Esophagus (tissue), 2 donors: Measurements from ENCODE around the gene SLC2A11. TPM values are rescaled to one million over a fixed set of nuclear protein-coding genes. Genes with fewer than 3 reads are reported as not detected.

ENCODE experiments used
- H3K27ac ChIP-seq, 2 donors: one replicate each; pipeline ENCODE4 v1.5.1; 2013; ENCODE audit warnings: low read depth in 2 of 2, mild to moderate bottlenecking in 2 of 2, inconsistent platforms in 1 of 2, low read length in 1 of 2, moderate library complexity in 1 of 2
- H3K27me3 ChIP-seq, 2 donors: one replicate each; pipeline ENCODE4 v1.6.1; 2013; ENCODE audit warnings: low read length in 2 of 2, control low read depth in 1 of 2, mild to moderate bottlenecking in 1 of 2; ENCODE audit not compliant: insufficient read depth in 2 of 2, control insufficient read depth in 1 of 2
- H3K36me3 ChIP-seq, 2 donors: one replicate each; pipeline ENCODE4 v1.6.1; 2013; ENCODE audit warnings: low read length in 1 of 2; ENCODE audit not compliant: control insufficient read depth in 2 of 2, insufficient read depth in 2 of 2
- H3K4me1 ChIP-seq, 2 donors: one replicate each; pipeline ENCODE4 v1.6.1; 2013; ENCODE audit warnings: low read length in 1 of 2; ENCODE audit not compliant: control insufficient read depth in 2 of 2, insufficient read depth in 2 of 2
- H3K4me3 ChIP-seq, 2 donors: one replicate each; pipeline ENCODE4 v1.5.1; 2013; ENCODE audit warnings: low read length in 2 of 2, mild to moderate bottlenecking in 2 of 2, low read depth in 1 of 2, moderate library complexity in 1 of 2
- H3K9me3 ChIP-seq, 2 donors: one replicate each; pipeline ENCODE4 v1.6.1; 2013; ENCODE audit warnings: mild to moderate bottlenecking in 2 of 2, low read depth in 1 of 2, low read length in 1 of 2, moderate library complexity in 1 of 2; ENCODE audit not compliant: control insufficient read depth in 2 of 2, insufficient read depth in 1 of 2
- WGBS, 2 donors: extraction: QIAGEN DNeasy Blood & Tissue Kit; methylation state at CpG; one replicate each; pipeline ENCODE4 v1.1.7; 2013; 5-methylcytosine and 5-hydroxymethylcytosine counted together
- polyA plus RNA-seq, 2 donors: library from polyadenylated mRNA; stranded (reverse); fragments of 200-250 nt; gene quantifications; one replicate each; pipeline ENCODE4 v1.2.3, GENCODE V29; 2013
- donor health status: healthy with polysubstance abuse.
- donor health status: Bipolar disorder and iron deficiency.

Gene SLC2A11
- polyA plus RNA-seq, 2 donors, result 2.5 to 3.9 TPM

- WGBS, 2 donors, result 73 to 88% methylated on average over 14 of the region's 14 CpGs
- no peaks in the 10 kb centered on the region for H3K27me3 ChIP-seq
- H3K36me3 ChIP-seq, result peaks cover 14 to 56% of the 10 kb centered on the region in 2 donors
Observed at GRCh38 chr22:23823331-23823791, 34.3 kb upstream of the SLC2A11 start.

GRCh38 chr22:23824476-23825245, 33.0 kb upstream of the SLC2A11 start:
- H3K4me3 ChIP-seq, result no peak overlapping the region
- no peaks in the 10 kb centered on the region for H3K9me3 ChIP-seq
- H3K27me3 ChIP-seq, result no peaks in the 10 kb centered on the region
- peaks cover 0 to 3% of the 10 kb centered on the region in 2 donors for H3K4me1 ChIP-seq
- WGBS, 2 donors, result 85 to 92% methylated on average over 13 of the region's 13 CpGs
- no peak overlapping the region for H3K27ac ChIP-seq
- H3K36me3 ChIP-seq, result peaks cover 18 to 68% of the 10 kb centered on the region in 2 donors

More at GRCh38 chr22:23823331-23823791, 34.3 kb upstream of the SLC2A11 start:
- H3K4me1 ChIP-seq, result no peaks in the 10 kb centered on the region
- no peak overlapping the region for H3K27ac ChIP-seq
- no peak overlapping the region for H3K4me3 ChIP-seq
- no peaks in the 10 kb centered on the region for H3K9me3 ChIP-seq

GRCh38 chr22:23825246-23825905, 32.3 kb upstream of the SLC2A11 start:
- WGBS, 2 donors, result 88 to 96% methylated on average over 12 of the region's 12 CpGs
- Histone ChIP-seq H3K9me3 (no peaks in the 10 kb centered on the region), H3K4me1 (peaks cover 0 to 3% of the 10 kb centered on the region in 2 donors), H3K27me3 (no peaks in the 10 kb centered on the region), H3K36me3 (peaks cover 18 to 68% of the 10 kb centered on the region in 2 donors), H3K4me3 (no peak overlapping the region), H3K27ac (no peak overlapping the region)

DNA sequence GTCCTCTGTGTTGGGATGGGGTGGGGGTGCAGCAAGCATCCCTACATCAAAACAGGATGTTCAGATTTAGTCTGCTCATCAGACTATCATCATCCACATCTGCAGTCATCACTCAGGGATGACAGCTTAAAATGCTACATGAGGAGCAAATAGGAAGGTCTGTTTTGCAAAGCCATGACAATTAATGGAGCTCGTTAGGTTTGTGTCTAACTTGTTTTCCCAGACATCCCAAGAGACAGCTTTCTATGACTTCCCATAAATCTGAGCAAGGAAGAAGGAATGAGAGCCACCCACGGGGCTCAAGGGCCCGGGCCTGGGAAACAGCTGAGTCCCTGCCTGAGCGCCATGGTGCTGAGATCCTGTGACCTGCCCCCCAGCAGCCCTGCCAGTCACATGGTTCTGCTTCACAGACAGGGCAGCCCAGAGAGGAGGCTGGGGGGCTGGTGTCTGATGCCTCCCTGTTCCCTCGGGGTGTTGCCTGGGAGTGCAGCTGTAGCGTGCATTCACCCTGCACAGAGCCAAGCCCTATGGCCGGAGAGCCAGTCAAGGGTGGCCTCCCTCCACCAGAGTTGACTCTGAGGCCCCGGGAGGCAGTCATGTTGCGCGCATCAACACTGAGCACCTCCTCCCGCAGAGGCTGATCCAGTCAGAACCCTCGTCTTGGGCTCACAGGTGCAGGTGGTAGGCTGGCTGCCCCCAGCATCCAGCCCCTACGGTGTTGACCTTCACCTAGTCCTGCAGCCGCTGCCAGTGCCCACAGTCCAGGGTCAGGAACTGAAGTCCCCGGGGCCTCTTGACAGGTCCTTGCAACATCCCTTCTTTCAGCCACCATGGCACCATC, 30.9 kb upstream of the SLC2A11 start:
- Histone ChIP-seq H3K4me3 (no peak overlapping the region), H3K9me3 (no peaks in the 10 kb centered on the region), H3K36me3 (peaks cover 18 to 70% of the 10 kb centered on the region in 2 donors), H3K4me1 (peaks cover 1 to 3% of the 10 kb centered on the region in 2 donors), H3K27me3 (no peaks in the 10 kb centered on the region), H3K27ac (no peak overlapping the region)
- 86% methylated on average over 15 of the region's 15 CpGs for WGBS, 2 donors

DNA sequence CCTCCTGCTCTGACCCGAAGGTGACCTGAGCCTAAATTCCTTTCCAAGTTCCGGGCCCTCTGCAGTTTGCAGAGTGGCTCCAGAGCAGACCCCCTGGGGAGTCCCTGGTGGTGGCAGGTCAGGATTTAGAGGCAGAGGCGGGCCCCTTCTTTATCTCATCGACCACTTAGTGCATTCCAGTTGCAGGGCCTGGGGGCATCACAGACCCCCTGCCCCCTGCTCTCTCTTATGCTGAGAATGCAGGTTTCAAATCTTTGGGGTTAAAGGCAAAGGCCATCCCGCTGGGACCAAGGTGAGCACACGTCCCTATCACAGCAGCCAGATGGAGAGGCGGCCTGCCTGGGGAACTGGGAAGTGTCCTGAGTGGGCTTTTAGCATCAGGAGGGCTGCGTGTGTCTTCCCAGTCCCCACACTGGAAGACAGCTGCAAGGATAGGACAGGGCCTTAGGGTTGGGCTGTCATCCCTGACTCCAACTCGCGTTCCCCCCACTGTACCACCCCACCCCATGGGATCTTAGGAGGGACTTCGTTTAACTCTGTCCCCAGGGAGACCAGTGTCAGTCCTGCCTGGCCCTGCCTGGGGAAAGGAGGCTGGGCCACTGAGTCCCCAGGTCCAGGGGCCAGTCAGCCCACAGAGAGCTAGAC, 30.2 kb upstream of the SLC2A11 start:
- no peaks in the 10 kb centered on the region for H3K9me3 ChIP-seq
- no peak overlapping the region for H3K4me3 ChIP-seq
- peaks cover 18 to 69% of the 10 kb centered on the region in 2 donors for H3K36me3 ChIP-seq
- H3K4me1 ChIP-seq, result peaks cover 2 to 3% of the 10 kb centered on the region in 2 donors
- no peaks in the 10 kb centered on the region for H3K27me3 ChIP-seq
- WGBS, 2 donors, result 87 to 91% methylated on average over 11 of the region's 11 CpGs
- H3K27ac ChIP-seq, result no peak overlapping the region

- peaks cover 26 to 72% of the 10 kb centered on the region in 2 donors for H3K36me3 ChIP-seq
- no peaks in the 10 kb centered on the region for H3K9me3 ChIP-seq
- H3K27ac ChIP-seq, result no peak overlapping the region
- 91 to 92% methylated on average over 10 of the region's 10 CpGs for WGBS, 2 donors
- H3K4me3 ChIP-seq, result no peak overlapping the region
- H3K27me3 ChIP-seq, result no peaks in the 10 kb centered on the region
- peaks cover 2 to 3% of the 10 kb centered on the region in 2 donors for H3K4me1 ChIP-seq
Observed at GRCh38 chr22:23828800-23829680, 28.6 kb upstream of the SLC2A11 start.

GRCh38 chr22:23829845-23830372, 27.8 kb upstream of the SLC2A11 start:
- Histone ChIP-seq H3K4me3 (no peak overlapping the region), H3K4me1 (peaks cover 2 to 3% of the 10 kb centered on the region in 2 donors), H3K27me3 (no peaks in the 10 kb centered on the region), H3K9me3 (no peaks in the 10 kb centered on the region), H3K36me3 (peaks cover 24 to 69% of the 10 kb centered on the region in 2 donors), H3K27ac (no peak overlapping the region)
- WGBS, 2 donors, result 72 to 76% methylated on average over 7 of the region's 7 CpGs

DNA sequence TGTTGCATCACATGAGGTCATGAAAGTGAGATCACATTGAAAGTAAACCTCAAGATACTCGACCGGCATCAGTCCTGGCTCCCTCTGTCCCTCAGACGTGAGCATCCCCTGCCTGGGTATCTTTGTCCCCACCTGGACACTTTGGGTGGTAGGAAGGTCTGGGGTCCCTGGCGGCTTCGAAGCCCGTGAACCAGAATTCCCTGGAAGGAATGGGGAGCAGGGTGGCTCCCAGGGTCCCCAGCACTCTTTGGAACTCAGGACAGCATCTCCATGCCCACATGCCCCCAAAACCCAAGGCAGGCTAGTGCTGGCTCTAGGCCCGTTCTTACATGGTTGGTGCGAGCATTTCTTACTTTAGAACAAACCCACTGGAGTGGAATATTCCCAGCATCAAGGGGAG, 26.4 kb upstream of the SLC2A11 start:
- H3K9me3 ChIP-seq, result no peaks in the 10 kb centered on the region
- WGBS, 2 donors, result 84 to 91% methylated on average over 8 of the region's 8 CpGs
- no peak overlapping the region for H3K4me3 ChIP-seq
- H3K27me3 ChIP-seq, result no peaks in the 10 kb centered on the region
- peaks cover 2 to 3% of the 10 kb centered on the region in 2 donors for H3K4me1 ChIP-seq
- no peak overlapping the region for H3K27ac ChIP-seq
- peaks cover 24 to 65% of the 10 kb centered on the region in 2 donors for H3K36me3 ChIP-seq
